Measurements from ENCODE around the gene CHRNA4. TPM values are rescaled to one million over a fixed set of nuclear protein-coding genes. Genes with fewer than 3 reads are reported as not detected.

Gene CHRNA4
- total RNA-seq, 4 donors from 2014 or later: 0.20 TPM; not detected in 3

DNA sequence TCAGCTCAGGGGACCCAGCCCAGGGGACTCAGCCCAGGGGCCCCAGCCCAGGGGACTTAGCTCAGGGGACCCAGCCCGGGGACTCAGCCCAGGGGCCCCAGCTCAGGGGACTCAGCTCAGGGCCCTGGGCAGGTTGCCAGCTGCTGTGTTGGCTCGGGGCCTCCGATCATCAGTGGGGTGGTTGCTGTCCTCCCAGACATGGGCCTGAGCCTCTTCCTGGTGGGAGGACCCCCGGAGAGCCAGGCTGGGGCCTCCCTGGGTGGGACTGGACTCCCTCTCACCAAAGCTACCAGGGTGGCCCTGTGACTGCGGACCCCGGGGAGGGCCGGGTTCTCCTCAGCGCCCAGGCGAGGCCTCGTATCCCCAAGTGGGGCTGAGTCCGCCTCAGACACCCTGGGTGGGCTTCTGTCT is 63.8 kb downstream of the CHRNA4 start:
- DNase-seq: no peak
- Histone ChIP-seq H3K9me3 (no peaks in the 10 kb centered on the region), H3K4me3 (no peak overlapping the region), H3K36me3 (no peaks in the 10 kb centered on the region), H3K27me3 (peaks cover 85% of the 10 kb centered on the region), H3K27ac (no peak overlapping the region), H3K4me1 (no peaks in the 10 kb centered on the region)
- intact Hi-C loops (cut with DNase I; ENCODE audit: low total_unique reads): no loop called here
- 47% methylated on average over 11 of the region's 11 CpGs; no CpG with 5 or more reads in 1 of the 2 donors for WGBS, 2 donors (ENCODE audit: low coverage in 1 of 2)
- TF ChIP-seq POLR2A (IDR thresholded peaks at IDR 0.05): no peak
- TF ChIP-seq EP300 (IDR thresholded peaks at IDR 0.05; ENCODE audit: low read depth): no peak
- TF ChIP-seq POLR2AphosphoS5 (IDR thresholded peaks at IDR 0.05): no peak
- no peak for TF ChIP-seq CTCF (IDR thresholded peaks at IDR 0.05)
- in situ Hi-C loops (cut with MboI; ENCODE audit: low pct_ligation_motif_present in 1 of 4, low pct_unique_long_range_greater_than_20kb in 1 of 4, low sequenced_read_pairs in 3 of 4): no loop called here

GRCh38 chr20:63296531-63297299 is 64.4 kb downstream of the CHRNA4 start:
- no peak for TF ChIP-seq POLR2AphosphoS5 (IDR thresholded peaks at IDR 0.05)
- no peak for TF ChIP-seq EP300 (IDR thresholded peaks at IDR 0.05; ENCODE audit: low read depth)
- TF ChIP-seq POLR2A (IDR thresholded peaks at IDR 0.05): no peak
- TF ChIP-seq CTCF (IDR thresholded peaks at IDR 0.05): no peak
- DNase-seq: no peak
- Histone ChIP-seq H3K36me3 (no peaks in the 10 kb centered on the region), H3K4me1 (no peaks in the 10 kb centered on the region), H3K27me3 (peaks cover 85% of the 10 kb centered on the region), H3K4me3 (no peak overlapping the region), H3K27ac (no peak overlapping the region), H3K9me3 (no peaks in the 10 kb centered on the region)
- intact Hi-C loops (cut with DNase I; ENCODE audit: low total_unique reads) (no loop called here), in situ Hi-C loops (cut with MboI; ENCODE audit: low pct_ligation_motif_present in 1 of 4, low pct_unique_long_range_greater_than_20kb in 1 of 4, low sequenced_read_pairs in 3 of 4) (no loop called here)
- whole genome bisulfite sequencing, 2 donors (ENCODE audit: low coverage in 1 of 2): 48 to 60% methylated on average over 2 to 14 of the region's 18 CpGs

GRCh38 chr20:63295846-63296245 is 65.3 kb downstream of the CHRNA4 start:
- peaks cover 78% of the 10 kb centered on the region for H3K27me3 ChIP-seq
- WGBS, 2 donors (ENCODE audit: low coverage in 1 of 2): 16% methylated on average over 17 of the region's 20 CpGs; no CpG with 5 or more reads in 1 of the 2 donors
- intact Hi-C loops (cut with DNase I; ENCODE audit: low total_unique reads): no loop called here

GRCh38 chr20:63295422-63295821 is 65.7 kb downstream of the CHRNA4 start:
- Histone ChIP-seq H3K27me3 (peaks cover 74% of the 10 kb centered on the region), H3K4me1 (peaks cover 0 to 5% (median 0%) of the 10 kb centered on the region in 4 donors), H3K9me3 (no peaks in the 10 kb centered on the region), H3K4me3 (no peak overlapping the region), H3K27ac (no peak overlapping the region), H3K36me3 (no peaks in the 10 kb centered on the region)
- in situ Hi-C loops (cut with MboI; ENCODE audit: low pct_ligation_motif_present in 1 of 4, low pct_unique_long_range_greater_than_20kb in 1 of 4, low sequenced_read_pairs in 3 of 4) (no loop called here), intact Hi-C loops (cut with DNase I; ENCODE audit: low total_unique reads) (no loop called here)
- no peak for DNase-seq
- TF ChIP-seq EP300 (IDR thresholded peaks at IDR 0.05; ENCODE audit: low read depth) (no peak), CTCF (IDR thresholded peaks at IDR 0.05) (no peak), POLR2A (IDR thresholded peaks at IDR 0.05) (no peak), POLR2AphosphoS5 (IDR thresholded peaks at IDR 0.05) (no peak)
- WGBS, 2 donors (ENCODE audit: low coverage in 1 of 2): 34% methylated on average over 17 of the region's 17 CpGs; no CpG with 5 or more reads in 1 of the 2 donors

More at GRCh38 chr20:63295846-63296245, 65.3 kb downstream of the CHRNA4 start:
- peaks cover 0 to 2% (median 0%) of the 10 kb centered on the region in 4 donors for H3K4me1 ChIP-seq
- DNase-seq: no peak
- H3K9me3 ChIP-seq: no peaks in the 10 kb centered on the region
- TF ChIP-seq POLR2A (IDR thresholded peaks at IDR 0.05) (no peak), POLR2AphosphoS5 (IDR thresholded peaks at IDR 0.05) (no peak), CTCF (IDR thresholded peaks at IDR 0.05) (no peak), EP300 (IDR thresholded peaks at IDR 0.05; ENCODE audit: low read depth) (no peak)
- no peak overlapping the region for H3K4me3 ChIP-seq
- in situ Hi-C loops (cut with MboI; ENCODE audit: low pct_ligation_motif_present in 1 of 4, low pct_unique_long_range_greater_than_20kb in 1 of 4, low sequenced_read_pairs in 3 of 4): no loop called here
- no peak overlapping the region for H3K27ac ChIP-seq
- H3K36me3 ChIP-seq: no peaks in the 10 kb centered on the region
